Mammary epithelial cell (primary cell): ENCODE measurements around the gene GRID1.

ENCODE experiments used
- EZH2 ChIP-seq: IDR thresholded peaks from 2 replicates; pipeline ENCODE4 v1.6.1; 2012; ENCODE audit warnings: low read length, inconsistent platforms, borderline replicate concordance
- TF ChIP-seq, protein P1 (sequence below), 2 donors: IDR thresholded peaks in 1 of 2; conservative IDR thresholded peaks in 1 of 2; 2 replicates each; pipeline ENCODE4 v1.5.1; 2011 to 2012; ENCODE audit warnings: inconsistent platforms in 2 of 2, low read length in 2 of 2, mild to moderate bottlenecking in 2 of 2, control low read depth in 1 of 2, low read depth in 1 of 2; ENCODE audit not compliant: insufficient read depth in 1 of 2; ENCODE audit errors: extremely low read depth in 1 of 2

DNA sequence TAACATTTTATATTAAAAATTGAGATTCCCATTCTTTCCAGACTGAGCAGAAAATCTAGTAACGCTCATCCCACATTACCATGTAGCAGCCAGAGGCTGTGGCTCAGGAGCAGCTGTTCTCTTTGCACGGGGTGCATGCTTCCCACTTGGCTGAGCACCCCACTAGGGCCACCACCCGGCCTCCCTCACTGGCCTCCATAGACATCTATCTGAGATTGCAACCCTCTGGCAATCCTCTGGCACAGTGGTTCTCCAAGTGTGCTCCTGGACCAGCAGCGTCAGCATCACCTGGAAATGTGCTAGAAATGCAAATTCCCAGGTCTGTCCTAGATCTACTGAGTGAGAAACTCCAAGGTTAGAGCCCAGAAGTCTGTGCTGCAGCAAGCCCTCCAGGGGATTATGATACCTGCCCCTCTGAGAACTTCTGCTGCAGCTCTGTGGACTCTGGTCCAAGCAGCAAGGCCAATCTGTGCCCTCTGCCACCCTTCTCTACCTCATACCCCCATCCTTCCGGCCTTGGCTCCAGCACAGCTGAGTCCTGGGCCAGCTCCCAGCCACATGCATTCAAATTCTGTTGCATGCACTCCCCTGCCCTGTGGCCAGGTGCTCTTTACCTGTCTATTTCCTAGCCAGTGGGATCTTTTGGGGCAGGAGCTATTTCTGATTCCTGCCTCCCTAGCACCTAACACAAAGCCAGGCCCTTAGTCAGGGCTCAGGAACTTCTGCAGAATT is 301.5 kb downstream of the GRID1 start:
- no peak for TF ChIP-seq EZH2
- TF ChIP-seq, protein P1, sequence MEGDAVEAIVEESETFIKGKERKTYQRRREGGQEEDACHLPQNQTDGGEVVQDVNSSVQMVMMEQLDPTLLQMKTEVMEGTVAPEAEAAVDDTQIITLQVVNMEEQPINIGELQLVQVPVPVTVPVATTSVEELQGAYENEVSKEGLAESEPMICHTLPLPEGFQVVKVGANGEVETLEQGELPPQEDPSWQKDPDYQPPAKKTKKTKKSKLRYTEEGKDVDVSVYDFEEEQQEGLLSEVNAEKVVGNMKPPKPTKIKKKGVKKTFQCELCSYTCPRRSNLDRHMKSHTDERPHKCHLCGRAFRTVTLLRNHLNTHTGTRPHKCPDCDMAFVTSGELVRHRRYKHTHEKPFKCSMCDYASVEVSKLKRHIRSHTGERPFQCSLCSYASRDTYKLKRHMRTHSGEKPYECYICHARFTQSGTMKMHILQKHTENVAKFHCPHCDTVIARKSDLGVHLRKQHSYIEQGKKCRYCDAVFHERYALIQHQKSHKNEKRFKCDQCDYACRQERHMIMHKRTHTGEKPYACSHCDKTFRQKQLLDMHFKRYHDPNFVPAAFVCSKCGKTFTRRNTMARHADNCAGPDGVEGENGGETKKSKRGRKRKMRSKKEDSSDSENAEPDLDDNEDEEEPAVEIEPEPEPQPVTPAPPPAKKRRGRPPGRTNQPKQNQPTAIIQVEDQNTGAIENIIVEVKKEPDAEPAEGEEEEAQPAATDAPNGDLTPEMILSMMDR (conservative IDR thresholded peaks at IDR 0.05 in 1 of 2, IDR thresholded peaks at IDR 0.05 in 1 of 2; ENCODE audit: extremely low read depth in 1 of 2, insufficient read depth in 1 of 2, low read depth in 1 of 2, low read length in 2 of 2): no peak
